HG02588 (cell line): Measurements from ENCODE around the gene APH1A.
"Not testable (repeated sequence)": the region's sequence is repeated elsewhere in the genome, so short reads cannot be mapped to it uniquely, and the experiment has no call there.

ENCODE experiments used
- ATAC-seq: cut with Tn5 transposase; IDR thresholded peaks from one replicate; pipeline ENCODE4 v1.9.1; 2021; ENCODE audit warnings: mild to moderate bottlenecking, moderate library complexity; ENCODE audit not compliant: unreplicated experiment

APH1A gene

GRCh38 chr1:150268705-150269403 lies at the start of gene APH1A:
Gene APH1A (minus strand): TSS chr1:150269016. CDS start chr1:150268810, 206 bp downstream.
- peak; percentile 86 for ATAC-seq

- not testable (repeated sequence) for ATAC-seq
Observed at GRCh38 chr1:150314691-150315090, 45.9 kb upstream of the APH1A start.

GRCh38 chr1:150311762-150312161 lies 42.9 kb upstream of the APH1A start:
- ATAC-seq, result no peak

GRCh38 chr1:150309758-150310508 lies 41.1 kb upstream of the APH1A start:
- ATAC-seq, result no peak

- ATAC-seq, result not testable (repeated sequence)
Observed at GRCh38 chr1:150308585-150308984, 39.8 kb upstream of the APH1A start.

GRCh38 chr1:150302902-150303301 lies 34.1 kb upstream of the APH1A start:
- no peak for ATAC-seq

- ATAC-seq, result no peak
Observed at GRCh38 chr1:150302338-150302737, 33.5 kb upstream of the APH1A start.

GRCh38 chr1:150299716-150300115 lies 30.9 kb upstream of the APH1A start:
- no peak for ATAC-seq

GRCh38 chr1:150295476-150295875 lies 26.7 kb upstream of the APH1A start:
- no peak for ATAC-seq

GRCh38 chr1:150293433-150294253 lies 24.8 kb upstream of the APH1A start, which contains the start of gene MRPS21:
Gene MRPS21 (plus strand): TSS chr1:150293861. CDS start chr1:150294367, 506 bp downstream.
- ATAC-seq, result peak; percentile 92

- ATAC-seq, result no peak
Observed at GRCh38 chr1:150288822-150289221, 20.0 kb upstream of the APH1A start.

GRCh38 chr1:150288382-150288781 lies 19.6 kb upstream of the APH1A start:
- no peak for ATAC-seq

- ATAC-seq, result no peak
Observed at GRCh38 chr1:150283260-150283659, 14.4 kb upstream of the APH1A start.

GRCh38 chr1:150282558-150282958 lies 13.7 kb upstream of the APH1A start:
- peak; percentile 10 for ATAC-seq

GRCh38 chr1:150281758-150282557 lies 13.1 kb upstream of the APH1A start, which contains the start of gene CIART:
Gene CIART (plus strand): TSS chr1:150282554. CDS start chr1:150283268, 714 bp downstream.
- ATAC-seq, result peak; percentile 58

GRCh38 chr1:150281221-150281757 lies 12.5 kb upstream of the APH1A start:
- no peak for ATAC-seq

- ATAC-seq, result no peak
Observed at GRCh38 chr1:150280138-150280707, 11.4 kb upstream of the APH1A start.

- no peak for ATAC-seq
Observed at GRCh38 chr1:150273311-150273710, 4.5 kb upstream of the APH1A start.

- ATAC-seq, result no peak
Observed at GRCh38 chr1:150271291-150271959, 2.6 kb upstream of the APH1A start.
